ENCODE data around the gene PGM5.
"Not testable (repeated sequence)": the region's sequence is repeated elsewhere in the genome, so short reads cannot be mapped to it uniquely, and the experiment has no call there.

Gene PGM5

GRCh38 chr9:68357119-68357714 lies 806 bp downstream of the PGM5 start:
- DNase-seq (ENCODE audit: low read depth in 1 of 2, low spot score in 1 of 2); in situ Hi-C loops (cut with HindIII; ENCODE audit: low pct_unique_long_range_greater_than_20kb, low sequenced_read_pairs): not testable (repeated sequence)

GRCh38 chr9:68366933-68367547 lies 10.6 kb downstream of the PGM5 start:
- DNase-seq (ENCODE audit: low read depth in 1 of 2, low spot score in 1 of 2); in situ Hi-C loops (cut with HindIII; ENCODE audit: low pct_unique_long_range_greater_than_20kb, low sequenced_read_pairs): not testable (repeated sequence)

- DNase-seq (ENCODE audit: low read depth in 1 of 2, low spot score in 1 of 2); in situ Hi-C loops (cut with HindIII; ENCODE audit: low pct_unique_long_range_greater_than_20kb, low sequenced_read_pairs): not testable (repeated sequence)
Measured at GRCh38 chr9:68375789-68376188, 19.4 kb downstream of the PGM5 start.

GRCh38 chr9:68377723-68378122 lies 21.3 kb downstream of the PGM5 start:
- in situ Hi-C loops (cut with HindIII; ENCODE audit: low pct_unique_long_range_greater_than_20kb, low sequenced_read_pairs); DNase-seq (ENCODE audit: low read depth in 1 of 2, low spot score in 1 of 2): not testable (repeated sequence)

- DNase-seq (ENCODE audit: low read depth in 1 of 2, low spot score in 1 of 2); in situ Hi-C loops (cut with HindIII; ENCODE audit: low pct_unique_long_range_greater_than_20kb, low sequenced_read_pairs): not testable (repeated sequence)
Measured at GRCh38 chr9:68383894-68384293, 27.5 kb downstream of the PGM5 start.

- in situ Hi-C loops (cut with HindIII; ENCODE audit: low pct_unique_long_range_greater_than_20kb, low sequenced_read_pairs); DNase-seq (ENCODE audit: low read depth in 1 of 2, low spot score in 1 of 2): not testable (repeated sequence)
Measured at GRCh38 chr9:68389558-68389957, 33.1 kb downstream of the PGM5 start.

GRCh38 chr9:68390737-68391136 lies 34.3 kb downstream of the PGM5 start:
- in situ Hi-C loops (cut with HindIII; ENCODE audit: low pct_unique_long_range_greater_than_20kb, low sequenced_read_pairs); DNase-seq (ENCODE audit: low read depth in 1 of 2, low spot score in 1 of 2): not testable (repeated sequence)

- DNase-seq (ENCODE audit: low read depth in 1 of 2, low spot score in 1 of 2); in situ Hi-C loops (cut with HindIII; ENCODE audit: low pct_unique_long_range_greater_than_20kb, low sequenced_read_pairs): not testable (repeated sequence)
Measured at GRCh38 chr9:68396411-68397094, 40.1 kb downstream of the PGM5 start.

- DNase-seq (ENCODE audit: low read depth in 1 of 2, low spot score in 1 of 2); in situ Hi-C loops (cut with HindIII; ENCODE audit: low pct_unique_long_range_greater_than_20kb, low sequenced_read_pairs): not testable (repeated sequence)
Measured at GRCh38 chr9:68397095-68397423, 40.6 kb downstream of the PGM5 start.

GRCh38 chr9:68397796-68398195 lies 41.4 kb downstream of the PGM5 start:
- DNase-seq (ENCODE audit: low read depth in 1 of 2, low spot score in 1 of 2); in situ Hi-C loops (cut with HindIII; ENCODE audit: low pct_unique_long_range_greater_than_20kb, low sequenced_read_pairs): not testable (repeated sequence)

GRCh38 chr9:68398324-68398723 lies 41.9 kb downstream of the PGM5 start:
- in situ Hi-C loops (cut with HindIII; ENCODE audit: low pct_unique_long_range_greater_than_20kb, low sequenced_read_pairs) = not testable (repeated sequence)

GRCh38 chr9:68404421-68405185 lies 48.2 kb downstream of the PGM5 start:
- in situ Hi-C loops (cut with HindIII; ENCODE audit: low pct_unique_long_range_greater_than_20kb, low sequenced_read_pairs); DNase-seq (ENCODE audit: low read depth in 1 of 2, low spot score in 1 of 2): not testable (repeated sequence)

More at GRCh38 chr9:68398324-68398723, 41.9 kb downstream of the PGM5 start:
- DNase-seq (ENCODE audit: low read depth in 1 of 2, low spot score in 1 of 2) = not testable (repeated sequence)

GRCh38 chr9:68411865-68412264 lies 55.5 kb downstream of the PGM5 start:
- in situ Hi-C loops (cut with HindIII; ENCODE audit: low pct_unique_long_range_greater_than_20kb, low sequenced_read_pairs); DNase-seq (ENCODE audit: low read depth in 1 of 2, low spot score in 1 of 2): not testable (repeated sequence)

- DNase-seq (ENCODE audit: low read depth in 1 of 2, low spot score in 1 of 2); in situ Hi-C loops (cut with HindIII; ENCODE audit: low pct_unique_long_range_greater_than_20kb, low sequenced_read_pairs): not testable (repeated sequence)
Measured at GRCh38 chr9:68412754-68413153, 56.3 kb downstream of the PGM5 start.

- in situ Hi-C loops (cut with HindIII; ENCODE audit: low pct_unique_long_range_greater_than_20kb, low sequenced_read_pairs); DNase-seq (ENCODE audit: low read depth in 1 of 2, low spot score in 1 of 2): not testable (repeated sequence)
Measured at GRCh38 chr9:68415065-68415464, 58.7 kb downstream of the PGM5 start.

All from T47D (cell line).